ENCODE measurements around the gene MYOD1.

GRCh38 chr11:17748761-17749721 lies 29.7 kb downstream of the MYOD1 start:
- no peak for TF ChIP-seq CTCF (IDR thresholded peaks at IDR 0.05)
- no peak for TF ChIP-seq EZH2 (IDR thresholded peaks at IDR 0.05)
- no peak for TF ChIP-seq EZH2phosphoT487 (IDR thresholded peaks at IDR 0.05)
